GM12891 (cell line): ENCODE results near the gene LAMA5.

ENCODE experiments used
- POLR2A ChIP-seq: IDR thresholded peaks from 2 replicates; pipeline ENCODE4 v1.6.1; 2011; ENCODE audit warnings: low read depth, low read length, control low read depth
- POLR2AphosphoS5 ChIP-seq: IDR thresholded peaks from 2 replicates; pipeline ENCODE4 v1.6.1; 2011; ENCODE audit warnings: low read depth, low read length, control low read depth

DNA sequence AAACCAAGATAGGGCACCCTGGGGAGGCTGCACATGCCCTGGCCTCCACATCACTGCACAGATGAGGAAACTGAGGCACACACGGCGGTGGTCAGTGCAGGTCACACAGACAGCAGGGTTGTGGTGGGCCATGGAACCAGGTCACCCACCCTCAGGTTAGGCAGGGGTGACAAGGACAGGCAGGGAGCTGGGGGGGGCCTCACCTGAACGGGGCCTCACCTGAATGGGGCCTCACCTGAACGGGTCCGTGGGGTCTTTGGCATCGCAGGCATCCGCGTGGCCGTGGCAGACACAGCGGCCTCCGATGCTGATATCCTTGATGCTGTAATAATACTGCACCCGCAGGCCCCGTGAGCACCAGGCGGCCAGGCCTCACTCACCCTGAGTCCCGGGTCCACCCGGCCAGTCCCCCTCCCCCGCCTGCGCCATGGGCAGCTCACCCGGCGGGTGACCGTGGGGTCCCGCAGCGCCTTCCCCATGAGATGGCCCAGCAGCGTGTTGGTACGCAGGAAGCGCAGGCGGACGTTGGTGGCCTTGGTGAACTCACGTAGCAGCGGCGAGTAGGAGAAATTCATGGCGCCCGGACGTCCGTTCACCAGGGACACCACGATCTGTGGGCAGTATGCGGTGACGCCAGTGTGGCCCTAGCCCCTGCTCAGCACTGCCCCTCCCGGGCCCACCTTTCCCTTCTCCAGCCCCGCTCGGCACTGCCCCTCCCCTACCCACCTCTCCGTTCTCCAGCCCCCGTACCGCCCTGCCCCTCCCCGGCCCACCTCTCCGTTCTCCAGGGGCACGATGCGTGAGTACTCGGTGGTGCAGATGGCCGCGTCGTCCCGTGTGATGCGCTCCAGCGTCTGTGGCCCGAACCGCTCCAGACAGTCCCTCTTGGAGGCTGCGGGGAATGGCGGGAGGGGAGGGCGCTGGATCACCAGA lies 15.4 kb downstream of the LAMA5 start:
- TF ChIP-seq POLR2AphosphoS5 (no peak), POLR2A (no peak)
